Ishikawa (cell line): ENCODE results near the gene HRH4.

Experiments
- CEBPB ChIP-seq: IDR thresholded peaks from 2 replicates; pipeline ENCODE4 v1.6.1; 2012
- CREB1 ChIP-seq: IDR thresholded peaks from 2 replicates; pipeline ENCODE4 v1.6.1; 2012; ENCODE audit warnings: low read depth
- EGR1 ChIP-seq: IDR thresholded peaks from 2 replicates; pipeline ENCODE4 v1.6.1; 2012
- EP300 ChIP-seq: IDR thresholded peaks from 2 replicates; pipeline ENCODE4 v1.6.1; 2012; ENCODE audit warnings: borderline replicate concordance
- FOXM1 ChIP-seq: IDR thresholded peaks from 2 replicates; pipeline ENCODE4 v1.6.1; 2012; ENCODE audit warnings: low read depth, borderline replicate concordance
- RAD21 ChIP-seq: IDR thresholded peaks from 2 replicates; pipeline ENCODE4 v1.6.1; 2012; ENCODE audit warnings: low read depth
- REST ChIP-seq: IDR thresholded peaks from 2 replicates; pipeline ENCODE4 v1.6.1; 2012; ENCODE audit warnings: low read depth, mild to moderate bottlenecking
- TAF1 ChIP-seq: IDR thresholded peaks from 2 replicates; pipeline ENCODE4 v1.6.1; 2012; ENCODE audit warnings: low read depth, mild to moderate bottlenecking
- TCF12 ChIP-seq: IDR thresholded peaks from 2 replicates; pipeline ENCODE4 v1.6.1; 2012; ENCODE audit warnings: low read depth
- TEAD4 ChIP-seq: IDR thresholded peaks from 2 replicates; pipeline ENCODE4 v1.6.1; 2012
- YY1 ChIP-seq: IDR thresholded peaks from 2 replicates; pipeline ENCODE4 v1.6.1; 2012; ENCODE audit warnings: low read depth
- ZBTB7A ChIP-seq: IDR thresholded peaks from 2 replicates; pipeline ENCODE4 v1.6.1; 2012; ENCODE audit warnings: low read depth
- TF ChIP-seq, protein P1 (sequence below): IDR thresholded peaks from 2 replicates; pipeline ENCODE4 v1.6.1; 2012
- TF ChIP-seq, protein P2 (sequence below): IDR thresholded peaks from 2 replicates; pipeline ENCODE4 v1.6.1; 2012

GRCh38 chr18:24466771-24467170 is 6.3 kb downstream of the HRH4 start:
- no peak for TF ChIP-seq TEAD4
- no peak for TF ChIP-seq REST
- TF ChIP-seq EP300, result no peak
- TF ChIP-seq TAF1, result no peak
- TF ChIP-seq, protein P1, sequence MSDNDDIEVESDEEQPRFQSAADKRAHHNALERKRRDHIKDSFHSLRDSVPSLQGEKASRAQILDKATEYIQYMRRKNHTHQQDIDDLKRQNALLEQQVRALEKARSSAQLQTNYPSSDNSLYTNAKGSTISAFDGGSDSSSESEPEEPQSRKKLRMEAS, result no peak
- no peak for TF ChIP-seq RAD21
- TF ChIP-seq CREB1, result no peak
- TF ChIP-seq CEBPB, result no peak
- TF ChIP-seq, protein P2, sequence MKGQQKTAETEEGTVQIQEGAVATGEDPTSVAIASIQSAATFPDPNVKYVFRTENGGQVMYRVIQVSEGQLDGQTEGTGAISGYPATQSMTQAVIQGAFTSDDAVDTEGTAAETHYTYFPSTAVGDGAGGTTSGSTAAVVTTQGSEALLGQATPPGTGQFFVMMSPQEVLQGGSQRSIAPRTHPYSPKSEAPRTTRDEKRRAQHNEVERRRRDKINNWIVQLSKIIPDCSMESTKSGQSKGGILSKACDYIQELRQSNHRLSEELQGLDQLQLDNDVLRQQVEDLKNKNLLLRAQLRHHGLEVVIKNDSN, result no peak
- no peak for TF ChIP-seq YY1
- no peak for TF ChIP-seq ZBTB7A
- no peak for TF ChIP-seq FOXM1
- TF ChIP-seq TCF12, result no peak
- no peak for TF ChIP-seq EGR1
